ENCODE data around the gene PGA4. TPM values are rescaled to one million over a fixed set of nuclear protein-coding genes. Genes with fewer than 3 reads are reported as not detected.
"Not testable (repeated sequence)": the region's sequence is repeated elsewhere in the genome, so short reads cannot be mapped to it uniquely, and the experiment has no call there.

The PGA4 gene
- total RNA-seq (not detected in 2 replicates), polyA plus RNA-seq (0.15 TPM in 1 of 2 replicates, not detected in the other), polyA minus RNA-seq (not detected in 2 replicates), Bru-seq, nascent RNA (not detected), BruChase-seq, experiment 1, labeled RNA remaining after a 6-hour chase (not detected), BruChase-seq, experiment 2, labeled RNA remaining after a 2-hour chase (not detected)
- polyA plus RNA-seq (2011; cell fraction: cytosol; rRNA removed): not detected in 2 replicates
- not detected in 2 replicates for polyA plus RNA-seq (2011; cell fraction: nucleus; rRNA removed)
- polyA plus RNA-seq (2012): not detected in 2 replicates
- polyA minus RNA-seq (2011; cell fraction: cytosol; rRNA and poly(A)+ RNA removed): not detected
- not detected in 2 replicates for polyA minus RNA-seq (2011; cell fraction: nucleus; rRNA and poly(A)+ RNA removed)
- long read RNA-seq: 0 reads

- dilution Hi-C loops (cut with MboI; ENCODE audit: extremely low pct_ligation_motif_present, low sequenced_read_pairs); H3K4me2 ChIP-seq (ENCODE audit: insufficient read depth, low read length); H2AFZ ChIP-seq (ENCODE audit: low read depth, low read length); H3K4me3 ChIP-seq (replicated peaks in 1 of 3; ENCODE audit: insufficient read depth in 1 of 3, low read depth in 1 of 3, low read length in 3 of 3); H3K9me1 ChIP-seq (replicated peaks; ENCODE audit: control insufficient read depth, extremely low read depth, insufficient read depth, low read length); intact Hi-C loops (cut with micrococcal nuclease); BruUV-seq (replicated peaks); H3K9ac ChIP-seq (replicated peaks; ENCODE audit: extremely low read depth, insufficient read depth, low read length); H4K20me1 ChIP-seq (replicated peaks; ENCODE audit: control insufficient read depth, extremely low read depth, insufficient read depth, low read length); CTCF ChIA-PET; FAIRE-seq; H3K9me3 ChIP-seq (replicated peaks; ENCODE audit: control insufficient read depth, insufficient read depth, low read length); POLR2A ChIA-PET; H3K36me3 ChIP-seq (ENCODE audit: control insufficient read depth in 2 of 2, extremely low read depth in 1 of 2, insufficient read depth in 2 of 2, low read length in 2 of 2); H3K27me3 ChIP-seq (ENCODE audit: control insufficient read depth in 2 of 2, insufficient read depth in 2 of 2, low read length in 2 of 2); H3K79me2 ChIP-seq (ENCODE audit: control insufficient read depth, insufficient read depth, low read length); DNase-seq (ENCODE audit: low read depth, low spot score); H3K27ac ChIP-seq (ENCODE audit: insufficient read depth, low read depth, low read length); H3K4me1 ChIP-seq (ENCODE audit: control insufficient read depth, extremely low read depth, insufficient read depth, low read length): not testable (repeated sequence)
These were observed at the start of gene PGA4 for GRCh38 chr11:61222047-61222446. PGA4 (plus strand) TSS chr11:61222347; CDS start chr11:61222401, 54 bp downstream.

GRCh38 chr11:61172356-61172755 lies 49.8 kb upstream of the PGA4 start:
- Histone ChIP-seq H3K36me3 (ENCODE audit: control insufficient read depth in 2 of 2, extremely low read depth in 1 of 2, insufficient read depth in 2 of 2, low read length in 2 of 2) (no peaks in the 10 kb centered on the region), H3K4me3 (replicated peaks in 1 of 3; ENCODE audit: insufficient read depth in 1 of 3, low read depth in 1 of 3, low read length in 3 of 3) (no peak overlapping the region), H3K9ac (replicated peaks; ENCODE audit: extremely low read depth, insufficient read depth, low read length) (no peak overlapping the region), H2AFZ (ENCODE audit: low read depth, low read length) (no peak overlapping the region), H3K9me3 (replicated peaks; ENCODE audit: control insufficient read depth, insufficient read depth, low read length) (no peaks in the 10 kb centered on the region), H3K27ac (ENCODE audit: insufficient read depth, low read depth, low read length) (no peak overlapping the region), H3K4me2 (ENCODE audit: insufficient read depth, low read length) (no peak overlapping the region), H3K4me1 (ENCODE audit: control insufficient read depth, extremely low read depth, insufficient read depth, low read length) (no peaks in the 10 kb centered on the region), H3K9me1 (replicated peaks; ENCODE audit: control insufficient read depth, extremely low read depth, insufficient read depth, low read length) (no peaks in the 10 kb centered on the region), H3K79me2 (ENCODE audit: control insufficient read depth, insufficient read depth, low read length) (no peaks in the 10 kb centered on the region), H3K27me3 (ENCODE audit: control insufficient read depth in 2 of 2, insufficient read depth in 2 of 2, low read length in 2 of 2) (peaks cover 5 to 18% of the 10 kb centered on the region in 2 experiments), H4K20me1 (replicated peaks; ENCODE audit: control insufficient read depth, extremely low read depth, insufficient read depth, low read length) (no peaks in the 10 kb centered on the region)
- DNase-seq (ENCODE audit: low read depth, low spot score): no peak
- ChIA-PET CTCF (no interaction called here), POLR2A (no interaction called here)
- no TSS peak for BruUV-seq (replicated peaks)
- TF ChIP-seq GATA2 (IDR thresholded peaks at IDR 0.05; ENCODE audit: insufficient read depth, insufficient read length, low read depth, low read length): no peak
- no peak for TF ChIP-seq MAX (IDR thresholded peaks at IDR 0.05; ENCODE audit: insufficient read depth, insufficient read length)
- no peak for TF ChIP-seq FOS (IDR thresholded peaks at IDR 0.05; ENCODE audit: borderline replicate concordance, insufficient read depth, low read length)
- TF ChIP-seq EZH2 (IDR thresholded peaks at IDR 0.05; ENCODE audit: borderline replicate concordance, low read depth, low read length, severe bottlenecking): no peak
- no peak for TF ChIP-seq POLR2A (IDR thresholded peaks at IDR 0.05; ENCODE audit: low read depth, low read length)
- TF ChIP-seq POLR2AphosphoS5 (IDR thresholded peaks at IDR 0.05; ENCODE audit: insufficient read depth, low read depth, low read length): no peak
- TF ChIP-seq CTCF (IDR thresholded peaks at IDR 0.05; ENCODE audit: extremely low read depth in 1 of 2, insufficient read depth in 1 of 2, low read depth in 1 of 2, low read length in 2 of 2): no peak
- TF ChIP-seq JUN (IDR thresholded peaks at IDR 0.05; ENCODE audit: borderline replicate concordance, insufficient read depth, insufficient read length, low read depth): no peak
- no peak for TF ChIP-seq MYC (IDR thresholded peaks at IDR 0.05; ENCODE audit: low read depth, low read length)
- dilution Hi-C loops (cut with MboI; ENCODE audit: extremely low pct_ligation_motif_present, low sequenced_read_pairs): no loop called here
- FAIRE-seq: no peak
- intact Hi-C loops (cut with micrococcal nuclease): no loop called here

Data from endothelial cell of umbilical vein (primary cell).